Tibial nerve (tissue), 4 donors: ENCODE data around the gene CRYGS. TPM values are rescaled to one million over a fixed set of nuclear protein-coding genes. Genes with fewer than 3 reads are reported as not detected.

Experiments
- DNase-seq, 2 donors: peaks; one replicate each; pipeline ENCODE4 v3.0.0-alpha.2; 2019; ENCODE audit warnings: low spot score in 2 of 2
- H3K27ac ChIP-seq, 4 donors: fragments of 200-600 bp; sonication (generic) in 3 of 4; one replicate each; pipeline ENCODE4 v1.5.1; 2017 to 2019; ENCODE audit warnings: mild to moderate bottlenecking in 1 of 4
- H3K27me3 ChIP-seq, 2 donors: fragments of 200-600 bp; sonication (generic) in 1 of 2; one replicate each; pipeline versions ENCODE4 v1.5.1 to v1.6.0; 2017 to 2019
- H3K36me3 ChIP-seq, 3 donors: fragments of 200-600 bp; sonication (generic); one replicate each; pipeline ENCODE4 v1.5.1; 2018 to 2019
- H3K4me1 ChIP-seq, 4 donors: fragments of 200-600 bp; sonication (generic) in 3 of 4; one replicate each; pipeline ENCODE4 v1.5.1; 2017 to 2019
- H3K4me3 ChIP-seq, 4 donors: fragments of 200-600 bp; sonication (generic) in 3 of 4; one replicate each; pipeline ENCODE4 v1.5.1; 2017 to 2019; ENCODE audit warnings: mild to moderate bottlenecking in 1 of 4, moderate library complexity in 1 of 4
- H3K9me3 ChIP-seq, 4 donors: fragments of 200-600 bp; sonication (generic) in 3 of 4; one replicate each; pipeline ENCODE4 v1.5.1; 2017 to 2019
- CTCF ChIP-seq, 5 experiments: fragments of 200-600 bp in 3 of 5; fragments of 450-650 bp in 2 of 5; sonication (generic) in 3 of 5; IDR thresholded peaks; one replicate each; pipeline ENCODE4 v1.5.1; 2016 to 2019; ENCODE audit warnings: antibody characterized with exemption in 5 of 5, mild to moderate bottlenecking in 3 of 5, moderate library complexity in 2 of 5
- EP300 ChIP-seq, 2 donors: sonication (generic); formaldehyde crosslinking; IDR thresholded peaks; one replicate each; pipeline ENCODE4 v1.6.1; 2017; ENCODE audit warnings: antibody characterized with exemption in 2 of 2, mild to moderate bottlenecking in 1 of 2
- POLR2A ChIP-seq, 2 donors: fragments of 450-650 bp; IDR thresholded peaks; one replicate each; pipeline ENCODE4 v1.6.1; 2017; ENCODE audit warnings: antibody characterized with exemption in 2 of 2, mild to moderate bottlenecking in 2 of 2, moderate library complexity in 2 of 2
- WGBS, 2 donors: methylation state at CpG; one replicate each; pipeline ENCODE4 v1.1.5; 2018; 5-methylcytosine and 5-hydroxymethylcytosine counted together
- total RNA-seq, 4 donors: library from RNA; depleted of rRNA; stranded (reverse); fragments of >200 nt; gene quantifications; one replicate each; pipeline ENCODE4 v1.1.0, GENCODE V29; 2016

Gene CRYGS
- total RNA-seq, 4 donors from 2014 or later = 3.0 to 12.2 (median 3.2) TPM

GRCh38 chr3:186511702-186512101 lies 32.5 kb downstream of the CRYGS start:
- Histone ChIP-seq H3K4me1 (no peaks in the 10 kb centered on the region), H3K4me3 (no peak overlapping the region), H3K27ac (no peak overlapping the region), H3K27me3 (no peaks in the 10 kb centered on the region), H3K36me3 (no peaks in the 10 kb centered on the region), H3K9me3 (peaks cover 0 to 2% (median 0%) of the 10 kb centered on the region in 4 donors)
- no peak for DNase-seq
- TF ChIP-seq EP300 (IDR thresholded peaks at IDR 0.05) = no peak
- TF ChIP-seq CTCF (IDR thresholded peaks at IDR 0.05) = no peak
- TF ChIP-seq POLR2A (IDR thresholded peaks at IDR 0.05) = no peak
- WGBS, 2 donors = 77 to 82% methylated on average over 5 of the region's 5 CpGs

GRCh38 chr3:186511245-186511644 lies 32.9 kb downstream of the CRYGS start:
- no peaks in the 10 kb centered on the region for H3K4me1 ChIP-seq
- H3K9me3 ChIP-seq = no peaks in the 10 kb centered on the region
- TF ChIP-seq CTCF (IDR thresholded peaks at IDR 0.05) (no peak), POLR2A (IDR thresholded peaks at IDR 0.05) (no peak), EP300 (IDR thresholded peaks at IDR 0.05) (no peak)
- no peak overlapping the region for H3K27ac ChIP-seq
- no peaks in the 10 kb centered on the region for H3K36me3 ChIP-seq
- H3K4me3 ChIP-seq = no peak overlapping the region
- no peaks in the 10 kb centered on the region for H3K27me3 ChIP-seq
- DNase-seq = no peak
- 88 to 90% methylated on average over 4 of the region's 4 CpGs for WGBS, 2 donors

GRCh38 chr3:186510374-186511079 lies 33.7 kb downstream of the CRYGS start:
- Histone ChIP-seq H3K27me3 (no peaks in the 10 kb centered on the region), H3K4me1 (no peaks in the 10 kb centered on the region), H3K27ac (no peak overlapping the region), H3K9me3 (no peaks in the 10 kb centered on the region), H3K4me3 (no peak overlapping the region), H3K36me3 (no peaks in the 10 kb centered on the region)
- 55 to 68% methylated on average over 9 of the region's 9 CpGs for WGBS, 2 donors
- TF ChIP-seq CTCF (IDR thresholded peaks at IDR 0.05) (no peak), EP300 (IDR thresholded peaks at IDR 0.05) (no peak), POLR2A (IDR thresholded peaks at IDR 0.05) (no peak)
- no peak for DNase-seq

- TF ChIP-seq POLR2A (IDR thresholded peaks at IDR 0.05) (no peak), EP300 (IDR thresholded peaks at IDR 0.05) (no peak), CTCF (IDR thresholded peaks at IDR 0.05) (no peak)
- Histone ChIP-seq H3K27me3 (no peaks in the 10 kb centered on the region), H3K4me3 (no peak overlapping the region), H3K4me1 (no peaks in the 10 kb centered on the region), H3K9me3 (no peaks in the 10 kb centered on the region), H3K27ac (no peak overlapping the region), H3K36me3 (no peaks in the 10 kb centered on the region)
- DNase-seq = no peak
- WGBS, 2 donors = 57 to 71% methylated on average over 2 of the region's 2 CpGs
Observed at GRCh38 chr3:186509423-186509822, 34.8 kb downstream of the CRYGS start.

- DNase-seq = no peak
- no peaks in the 10 kb centered on the region for H3K27me3 ChIP-seq
- H3K27ac ChIP-seq = no peak overlapping the region
- WGBS, 2 donors = 58 to 68% methylated on average over 2 of the region's 2 CpGs
- peaks cover 0 to 9% (median 0%) of the 10 kb centered on the region in 4 donors for H3K4me1 ChIP-seq
- no peaks in the 10 kb centered on the region for H3K36me3 ChIP-seq
- no peak overlapping the region for H3K4me3 ChIP-seq
- H3K9me3 ChIP-seq = no peaks in the 10 kb centered on the region
- TF ChIP-seq POLR2A (IDR thresholded peaks at IDR 0.05) = no peak
- no peak for TF ChIP-seq CTCF (IDR thresholded peaks at IDR 0.05)
- no peak for TF ChIP-seq EP300 (IDR thresholded peaks at IDR 0.05)
Observed at GRCh38 chr3:186506857-186507256, 37.3 kb downstream of the CRYGS start.
